Kidney tubule cell (primary cell): ENCODE data around the gene GRB10.
"Not testable (repeated sequence)": the region's sequence is repeated elsewhere in the genome, so short reads cannot be mapped to it uniquely, and the experiment has no call there.

Experiments used
- DNase-seq: peaks from one replicate; pipeline ENCODE4 v3.0.0-alpha.2; 2018; ENCODE audit warnings: low spot score

Gene GRB10

DNA sequence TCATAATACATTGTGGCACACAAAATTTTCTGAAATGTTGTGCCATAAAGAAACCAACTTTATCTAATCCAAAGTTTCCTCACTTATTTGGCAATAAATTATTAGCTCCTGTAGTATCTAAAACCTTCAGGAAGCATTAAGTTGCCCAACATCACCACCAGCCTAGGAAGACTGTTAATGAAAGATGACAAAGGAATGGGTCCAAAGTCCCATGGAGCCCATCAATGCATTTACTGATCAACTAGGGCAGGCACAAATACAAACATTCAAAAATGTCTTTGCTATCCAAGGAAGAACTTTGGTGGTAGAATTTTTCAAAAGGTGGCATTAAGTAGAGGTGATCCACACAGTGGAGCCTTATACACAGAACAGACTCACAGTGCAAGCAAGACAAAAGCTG lies 4.5 kb downstream of the GRB10 start:
- no peak for DNase-seq

- DNase-seq = no peak
Observed at GRCh38 chr7:50775836-50776235, 6.9 kb downstream of the GRB10 start.

DNA sequence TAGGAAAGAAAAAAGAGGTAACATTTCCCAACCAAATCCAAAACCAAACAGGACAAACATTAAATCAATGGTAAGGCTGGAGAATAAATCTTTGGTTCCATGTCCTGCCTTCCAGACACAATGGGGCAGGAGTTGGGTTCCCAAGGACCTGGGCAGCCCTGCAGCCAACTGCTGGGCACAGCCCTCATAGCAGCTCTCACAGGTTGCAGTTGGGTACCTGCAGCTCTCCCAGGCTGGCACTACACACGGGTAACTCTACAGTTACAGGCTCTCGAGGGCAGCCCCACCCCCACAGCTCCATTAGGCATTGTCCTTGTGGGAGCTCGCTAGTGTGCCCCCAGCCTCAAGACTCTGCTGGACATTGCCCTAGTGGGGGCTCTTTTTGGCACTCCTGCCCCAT lies 7.5 kb downstream of the GRB10 start:
- DNase-seq = no peak

- no peak for DNase-seq
Observed at GRCh38 chr7:50774319-50774718, 8.4 kb downstream of the GRB10 start.

DNA sequence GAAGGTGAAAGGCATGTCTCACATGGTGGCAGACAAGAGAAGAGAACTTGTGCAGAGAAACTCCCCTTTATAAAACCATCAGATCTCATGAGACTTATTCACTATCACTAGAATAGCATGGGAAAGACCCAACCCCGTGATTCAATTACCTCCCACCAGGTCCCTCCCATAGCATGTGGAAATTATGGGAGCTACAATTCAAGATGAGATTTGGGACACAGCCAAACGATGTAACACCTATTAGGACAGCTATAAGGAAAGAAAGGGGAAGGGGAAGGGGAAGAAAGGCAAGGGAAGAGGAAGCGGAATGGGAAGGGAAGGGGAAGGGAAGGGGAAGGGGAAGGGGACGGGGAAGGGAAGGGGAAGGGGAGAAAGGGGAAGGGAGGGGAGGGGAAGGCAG lies 9.6 kb downstream of the GRB10 start:
- not testable (repeated sequence) for DNase-seq

DNA sequence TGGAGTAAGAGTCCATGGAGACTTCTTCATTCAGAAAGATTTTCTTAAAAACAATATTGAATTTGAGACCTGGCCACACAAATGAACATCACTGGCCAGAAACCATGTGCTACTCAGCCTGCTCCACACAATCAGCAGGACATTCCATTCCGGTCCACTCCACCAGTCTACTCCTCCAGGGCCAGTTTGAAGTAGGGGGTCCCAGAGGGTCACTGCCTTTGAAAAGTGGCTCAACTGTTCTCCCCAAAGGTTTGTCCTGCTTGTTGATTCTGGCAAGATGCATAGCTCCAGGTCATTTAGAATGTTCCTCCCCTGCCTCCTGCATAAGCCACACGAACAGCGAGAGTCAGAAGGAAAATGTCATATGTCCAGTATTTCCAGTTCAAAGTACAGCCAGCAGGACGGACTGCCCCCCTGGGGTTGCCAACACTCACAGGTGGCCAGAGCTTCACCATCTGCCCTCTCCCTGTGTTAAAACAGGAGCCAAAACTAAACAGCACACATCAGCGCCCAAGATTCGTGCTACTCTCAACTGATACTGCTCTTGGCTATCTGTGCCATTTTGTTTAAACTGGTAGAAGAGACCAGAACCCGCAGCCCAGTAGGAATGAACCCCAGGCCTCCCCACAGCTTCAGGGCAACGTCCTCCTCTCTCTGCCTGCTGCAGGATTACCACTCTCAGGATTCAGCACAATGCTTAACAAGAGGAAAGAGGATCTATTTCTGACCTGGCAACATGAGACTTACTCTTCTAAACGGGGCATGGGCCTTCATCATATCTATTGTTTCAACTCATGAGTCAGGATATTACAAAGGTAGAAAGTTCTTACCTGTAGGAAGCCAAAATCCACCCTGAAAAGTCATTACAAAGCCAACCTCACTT lies 11.3 kb downstream of the GRB10 start:
- no peak for DNase-seq

- DNase-seq = no peak
Observed at GRCh38 chr7:50768485-50769474, 13.9 kb downstream of the GRB10 start.

DNA sequence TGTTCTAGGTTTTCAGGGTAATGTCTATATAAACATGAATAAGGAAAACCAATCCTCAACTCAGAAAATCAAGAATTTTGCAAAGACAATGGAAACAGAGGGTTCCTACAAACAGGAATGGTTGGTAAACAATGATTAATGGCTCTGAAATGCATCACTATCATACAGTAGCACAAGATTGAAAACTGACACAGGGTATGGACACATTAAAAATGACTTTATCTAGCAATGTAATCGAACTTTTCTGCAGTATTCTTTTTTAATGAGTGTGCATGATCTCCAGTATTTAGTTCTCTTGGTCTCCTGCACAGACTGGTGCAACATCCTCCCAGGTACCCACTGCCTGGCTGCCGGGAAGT lies 15.9 kb downstream of the GRB10 start:
- no peak for DNase-seq

- no peak for DNase-seq
Observed at GRCh38 chr7:50766106-50766848, 16.4 kb downstream of the GRB10 start.

GRCh38 chr7:50762337-50762736 lies 20.4 kb downstream of the GRB10 start:
- DNase-seq = no peak

DNA sequence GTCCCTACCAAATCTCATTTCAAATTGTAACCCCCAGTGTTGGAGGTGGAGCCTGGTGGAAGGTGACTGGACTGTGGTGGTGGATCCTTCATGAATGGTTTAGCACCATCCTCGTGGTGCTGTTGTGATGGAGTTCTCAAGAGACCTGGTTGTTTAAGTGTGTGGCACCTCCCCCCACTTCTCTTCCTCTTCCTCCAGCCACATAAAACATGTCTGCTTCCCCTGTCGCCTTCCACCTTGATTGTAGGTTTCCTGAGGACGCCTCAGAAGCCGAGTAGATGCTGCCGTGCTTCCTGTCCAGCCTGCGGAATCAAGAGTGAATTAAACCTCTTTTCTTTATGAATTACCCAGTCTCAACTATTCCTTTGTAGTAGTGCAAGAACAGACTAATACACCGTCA lies 21.0 kb downstream of the GRB10 start:
- DNase-seq = no peak

DNA sequence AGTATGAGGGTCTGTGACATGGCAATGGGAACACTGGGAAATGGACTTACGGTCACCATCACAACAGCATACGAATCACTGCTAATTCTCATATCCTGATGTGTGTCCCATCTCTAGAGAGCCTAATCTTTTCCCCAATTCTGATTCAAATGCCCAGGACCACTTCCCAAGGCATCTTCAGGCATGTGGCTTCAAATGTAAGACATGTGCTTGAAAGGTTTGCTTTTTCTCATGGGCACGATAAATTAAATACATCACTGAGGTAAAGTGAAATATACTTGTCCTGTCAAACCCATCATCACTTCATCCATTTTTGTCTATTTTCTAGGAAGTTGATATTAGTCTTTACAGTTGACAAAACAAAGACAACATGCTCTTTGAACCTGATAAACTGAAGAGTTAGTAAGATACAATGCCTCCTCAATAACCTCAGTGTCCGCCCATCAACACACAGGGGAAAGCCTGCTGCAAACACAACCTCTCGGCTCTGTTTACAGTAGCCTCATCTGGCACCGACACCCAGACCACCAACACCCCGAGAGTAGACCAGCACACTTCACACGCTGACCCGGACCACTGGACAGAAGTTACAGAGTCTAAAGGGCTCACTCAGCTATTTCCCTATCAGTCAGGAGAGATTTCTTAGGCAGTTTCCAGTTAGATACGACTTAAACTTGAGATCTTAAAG lies 24.8 kb downstream of the GRB10 start:
- DNase-seq = no peak

GRCh38 chr7:50756180-50756579 lies 26.5 kb downstream of the GRB10 start:
- no peak for DNase-seq

- no peak for DNase-seq
Observed at GRCh38 chr7:50754684-50755083, 28.0 kb downstream of the GRB10 start.

- DNase-seq = no peak
Observed at GRCh38 chr7:50754241-50754640, 28.5 kb downstream of the GRB10 start.

GRCh38 chr7:50752422-50752821 lies 30.3 kb downstream of the GRB10 start:
- no peak for DNase-seq

DNA sequence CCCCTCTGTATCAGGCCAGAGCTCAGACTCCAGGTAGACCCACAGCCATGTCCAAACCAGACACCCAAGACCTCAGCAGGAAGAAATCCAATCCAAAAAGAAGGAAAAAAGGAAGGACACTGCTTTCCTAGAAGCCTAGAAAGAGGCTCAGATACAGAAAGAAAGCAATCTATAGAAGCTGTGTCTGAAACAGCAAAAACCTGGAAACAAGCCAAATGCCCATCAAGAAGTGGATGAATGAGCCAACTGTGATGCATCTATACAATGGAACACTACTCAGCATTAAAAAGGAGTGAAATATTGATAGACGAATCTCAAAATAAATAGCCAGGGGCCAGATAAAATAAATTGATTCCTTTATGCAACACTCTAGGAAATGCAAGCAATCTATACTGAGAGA lies 31.6 kb downstream of the GRB10 start:
- DNase-seq = no peak

DNA sequence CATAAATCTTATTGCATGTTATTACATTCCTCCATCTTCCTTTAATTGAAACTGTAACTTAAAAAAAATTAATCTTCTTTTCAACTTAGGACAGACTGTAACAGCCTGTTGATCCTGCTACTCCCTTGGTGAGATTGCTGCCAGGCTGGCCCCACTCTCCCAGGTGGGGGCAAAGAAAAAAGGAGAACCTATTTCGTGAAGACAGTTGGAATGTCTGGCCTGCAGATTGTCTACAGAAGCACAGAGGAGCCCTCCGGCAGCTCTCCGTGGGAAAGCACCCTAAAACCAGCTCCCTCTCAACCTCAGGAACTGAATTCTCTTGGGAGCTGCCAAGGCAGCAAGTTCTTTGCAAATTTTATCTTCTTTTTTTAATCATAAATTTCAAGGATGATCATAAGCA lies 32.8 kb downstream of the GRB10 start:
- no peak for DNase-seq

DNA sequence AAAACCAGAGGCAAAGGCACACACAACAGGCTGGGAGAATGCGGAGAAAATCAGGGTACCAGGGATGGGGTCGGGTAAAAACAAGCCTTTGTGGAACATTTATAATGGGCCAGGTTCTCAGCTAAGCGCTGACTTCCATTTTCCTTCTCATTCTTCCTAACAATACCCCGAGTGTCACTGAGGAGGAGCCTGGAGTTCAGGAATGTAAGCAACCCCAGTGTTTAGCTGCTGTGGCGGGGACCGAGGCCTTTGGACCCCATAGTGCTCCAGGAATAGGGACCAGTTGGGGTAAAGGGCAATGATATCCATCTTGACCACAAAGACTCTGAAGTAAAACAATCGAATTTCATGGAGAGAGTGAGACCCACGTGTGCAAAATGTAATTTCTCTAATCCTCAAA lies 34.2 kb downstream of the GRB10 start:
- DNase-seq = no peak

DNA sequence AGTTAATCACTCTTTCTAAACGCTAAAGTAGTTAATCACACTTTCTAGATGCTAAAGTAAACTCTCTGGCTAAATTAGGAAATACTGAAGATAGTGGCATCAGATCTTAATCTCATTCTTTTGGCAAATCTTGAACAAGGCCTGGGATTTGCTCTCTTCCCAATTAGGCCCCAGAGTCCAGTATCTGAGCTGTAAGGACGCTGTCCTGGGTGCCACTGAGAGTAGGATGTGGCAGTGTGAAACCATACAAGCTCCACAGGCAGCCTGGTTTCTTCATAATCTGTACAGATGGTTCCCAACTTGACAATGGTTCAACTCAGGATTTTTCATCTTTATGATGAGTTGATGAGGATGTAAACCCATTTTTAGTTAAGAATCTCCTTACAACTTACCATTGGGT lies 36.9 kb downstream of the GRB10 start:
- DNase-seq = no peak

GRCh38 chr7:50745336-50745735 lies 37.4 kb downstream of the GRB10 start:
- DNase-seq = no peak

GRCh38 chr7:50743893-50744292 lies 38.8 kb downstream of the GRB10 start:
- no peak for DNase-seq
